Measurements from ENCODE around the gene DDX6. TPM values are rescaled to one million over a fixed set of nuclear protein-coding genes. Genes with fewer than 3 reads are reported as not detected.

Gene DDX6
- total and polyA plus RNA-seq, 2 donors (not counting 3 experiments of a cell fraction or from before 2014, with no cell fraction given): 19.1 to 138 TPM

GRCh38 chr11:118757876-118758399 is 33.0 kb downstream of the DDX6 start:
- BruUV-seq (replicated peaks): no TSS peak
- Histone ChIP-seq H3K27ac (ENCODE audit: insufficient read depth, low read depth, low read length) (no peak overlapping the region), H3K4me3 (replicated peaks in 1 of 3; ENCODE audit: insufficient read depth in 1 of 3, low read depth in 1 of 3, low read length in 3 of 3) (no peak overlapping the region), H3K9me3 (replicated peaks; ENCODE audit: control insufficient read depth, insufficient read depth, low read length) (no peaks in the 10 kb centered on the region), H3K27me3 (ENCODE audit: control insufficient read depth in 2 of 2, insufficient read depth in 2 of 2, low read length in 2 of 2) (no peaks in the 10 kb centered on the region), H3K36me3 (ENCODE audit: control insufficient read depth in 2 of 2, extremely low read depth in 1 of 2, insufficient read depth in 2 of 2, low read length in 2 of 2) (peaks cover 30 to 34% of the 10 kb centered on the region in 2 experiments), H3K9me1 (replicated peaks; ENCODE audit: control insufficient read depth, extremely low read depth, insufficient read depth, low read length) (no peaks in the 10 kb centered on the region), H3K79me2 (ENCODE audit: control insufficient read depth, insufficient read depth, low read length) (peaks cover under 1% of the 10 kb centered on the region), H3K9ac (replicated peaks; ENCODE audit: extremely low read depth, insufficient read depth, low read length) (no peak overlapping the region), H3K4me1 (ENCODE audit: control insufficient read depth, extremely low read depth, insufficient read depth, low read length) (no peaks in the 10 kb centered on the region), H3K4me2 (ENCODE audit: insufficient read depth, low read length) (no peak overlapping the region), H2AFZ (ENCODE audit: low read depth, low read length) (no peak overlapping the region), H4K20me1 (replicated peaks; ENCODE audit: control insufficient read depth, extremely low read depth, insufficient read depth, low read length) (no peaks in the 10 kb centered on the region)
- ChIA-PET CTCF (no interaction called here), POLR2A (no interaction called here)
- FAIRE-seq: no peak
- intact Hi-C loops (cut with micrococcal nuclease) (no loop called here), dilution Hi-C loops (cut with MboI; ENCODE audit: extremely low pct_ligation_motif_present, low sequenced_read_pairs) (no loop called here)
- TF ChIP-seq POLR2AphosphoS5 (IDR thresholded peaks at IDR 0.05; ENCODE audit: insufficient read depth, low read depth, low read length) (no peak), FOS (IDR thresholded peaks at IDR 0.05; ENCODE audit: borderline replicate concordance, insufficient read depth, low read length) (no peak), JUN (IDR thresholded peaks at IDR 0.05; ENCODE audit: borderline replicate concordance, insufficient read depth, insufficient read length, low read depth) (no peak), GATA2 (IDR thresholded peaks at IDR 0.05; ENCODE audit: insufficient read depth, insufficient read length, low read depth, low read length) (no peak), EZH2 (IDR thresholded peaks at IDR 0.05; ENCODE audit: borderline replicate concordance, low read depth, low read length, severe bottlenecking) (no peak), MAX (IDR thresholded peaks at IDR 0.05; ENCODE audit: insufficient read depth, insufficient read length) (no peak), POLR2A (IDR thresholded peaks at IDR 0.05; ENCODE audit: low read depth, low read length) (no peak), MYC (IDR thresholded peaks at IDR 0.05; ENCODE audit: low read depth, low read length) (no peak)
- DNase-seq (ENCODE audit: low read depth, low spot score): no peak

DNA sequence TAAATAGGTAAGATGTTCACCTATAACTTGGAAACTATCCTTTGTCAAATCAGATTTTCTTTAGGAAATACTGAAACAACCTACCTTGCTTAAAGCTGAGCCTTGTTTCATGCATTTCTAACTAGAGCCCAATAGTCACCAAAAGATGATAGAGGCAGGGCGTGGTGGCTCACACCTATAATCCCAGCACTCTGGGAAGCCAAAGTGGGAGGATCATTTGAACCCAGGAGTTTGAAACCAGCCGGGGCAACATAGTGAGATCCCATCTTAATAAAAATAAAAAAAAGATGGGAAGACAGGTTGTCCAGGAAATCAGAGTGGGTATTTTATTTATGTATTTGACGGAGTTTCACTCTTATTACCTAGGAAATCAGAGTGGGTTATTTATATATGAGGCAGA is 38.3 kb downstream of the DDX6 start:
- dilution Hi-C loops (cut with MboI; ENCODE audit: extremely low pct_ligation_motif_present, low sequenced_read_pairs) (no loop called here), intact Hi-C loops (cut with micrococcal nuclease) (no loop called here)
- ChIA-PET POLR2A (no interaction called here), CTCF (no interaction called here)
- no peak overlapping the region for H3K4me2 ChIP-seq (ENCODE audit: insufficient read depth, low read length)
- TF ChIP-seq MYC (IDR thresholded peaks at IDR 0.05; ENCODE audit: low read depth, low read length): no peak
- no peak for TF ChIP-seq MAX (IDR thresholded peaks at IDR 0.05; ENCODE audit: insufficient read depth, insufficient read length)
- TF ChIP-seq POLR2AphosphoS5 (IDR thresholded peaks at IDR 0.05; ENCODE audit: insufficient read depth, low read depth, low read length): no peak
- no peak for TF ChIP-seq GATA2 (IDR thresholded peaks at IDR 0.05; ENCODE audit: insufficient read depth, insufficient read length, low read depth, low read length)
- no peak for TF ChIP-seq EZH2 (IDR thresholded peaks at IDR 0.05; ENCODE audit: borderline replicate concordance, low read depth, low read length, severe bottlenecking)
- no peak for TF ChIP-seq FOS (IDR thresholded peaks at IDR 0.05; ENCODE audit: borderline replicate concordance, insufficient read depth, low read length)
- TF ChIP-seq JUN (IDR thresholded peaks at IDR 0.05; ENCODE audit: borderline replicate concordance, insufficient read depth, insufficient read length, low read depth): no peak
- TF ChIP-seq, protein P1, sequence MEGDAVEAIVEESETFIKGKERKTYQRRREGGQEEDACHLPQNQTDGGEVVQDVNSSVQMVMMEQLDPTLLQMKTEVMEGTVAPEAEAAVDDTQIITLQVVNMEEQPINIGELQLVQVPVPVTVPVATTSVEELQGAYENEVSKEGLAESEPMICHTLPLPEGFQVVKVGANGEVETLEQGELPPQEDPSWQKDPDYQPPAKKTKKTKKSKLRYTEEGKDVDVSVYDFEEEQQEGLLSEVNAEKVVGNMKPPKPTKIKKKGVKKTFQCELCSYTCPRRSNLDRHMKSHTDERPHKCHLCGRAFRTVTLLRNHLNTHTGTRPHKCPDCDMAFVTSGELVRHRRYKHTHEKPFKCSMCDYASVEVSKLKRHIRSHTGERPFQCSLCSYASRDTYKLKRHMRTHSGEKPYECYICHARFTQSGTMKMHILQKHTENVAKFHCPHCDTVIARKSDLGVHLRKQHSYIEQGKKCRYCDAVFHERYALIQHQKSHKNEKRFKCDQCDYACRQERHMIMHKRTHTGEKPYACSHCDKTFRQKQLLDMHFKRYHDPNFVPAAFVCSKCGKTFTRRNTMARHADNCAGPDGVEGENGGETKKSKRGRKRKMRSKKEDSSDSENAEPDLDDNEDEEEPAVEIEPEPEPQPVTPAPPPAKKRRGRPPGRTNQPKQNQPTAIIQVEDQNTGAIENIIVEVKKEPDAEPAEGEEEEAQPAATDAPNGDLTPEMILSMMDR (IDR thresholded peaks at IDR 0.05; ENCODE audit: extremely low read depth in 1 of 2, insufficient read depth in 1 of 2, low read depth in 1 of 2, low read length in 2 of 2): no peak
- no peak for TF ChIP-seq POLR2A (IDR thresholded peaks at IDR 0.05; ENCODE audit: low read depth, low read length)
- DNase-seq (ENCODE audit: low read depth, low spot score) (no peak), FAIRE-seq (no peak)
- H3K27ac ChIP-seq (ENCODE audit: insufficient read depth, low read depth, low read length): no peak overlapping the region
- no peak overlapping the region for H2AFZ ChIP-seq (ENCODE audit: low read depth, low read length)
- BruUV-seq (replicated peaks): no TSS peak
- no peak overlapping the region for H3K9ac ChIP-seq (replicated peaks; ENCODE audit: extremely low read depth, insufficient read depth, low read length)
- H3K36me3 ChIP-seq (ENCODE audit: control insufficient read depth in 2 of 2, extremely low read depth in 1 of 2, insufficient read depth in 2 of 2, low read length in 2 of 2): peaks cover 15 to 32% of the 10 kb centered on the region in 2 experiments
- no peaks in the 10 kb centered on the region for H3K9me1 ChIP-seq (replicated peaks; ENCODE audit: control insufficient read depth, extremely low read depth, insufficient read depth, low read length)
- H3K79me2 ChIP-seq (ENCODE audit: control insufficient read depth, insufficient read depth, low read length): no peaks in the 10 kb centered on the region
- H3K4me1 ChIP-seq (ENCODE audit: control insufficient read depth, extremely low read depth, insufficient read depth, low read length): no peaks in the 10 kb centered on the region
- H3K9me3 ChIP-seq (replicated peaks; ENCODE audit: control insufficient read depth, insufficient read depth, low read length): no peaks in the 10 kb centered on the region
- H3K4me3 ChIP-seq (replicated peaks in 1 of 3; ENCODE audit: insufficient read depth in 1 of 3, low read depth in 1 of 3, low read length in 3 of 3): no peak overlapping the region
- H4K20me1 ChIP-seq (replicated peaks; ENCODE audit: control insufficient read depth, extremely low read depth, insufficient read depth, low read length): no peaks in the 10 kb centered on the region
- no peaks in the 10 kb centered on the region for H3K27me3 ChIP-seq (ENCODE audit: control insufficient read depth in 2 of 2, insufficient read depth in 2 of 2, low read length in 2 of 2)
